ENCODE results near the gene RPS6KA5.
A peak's percentile ranks its signal among the peaks of the same experiment; 100 is the strongest.

The RPS6KA5 gene

DNA sequence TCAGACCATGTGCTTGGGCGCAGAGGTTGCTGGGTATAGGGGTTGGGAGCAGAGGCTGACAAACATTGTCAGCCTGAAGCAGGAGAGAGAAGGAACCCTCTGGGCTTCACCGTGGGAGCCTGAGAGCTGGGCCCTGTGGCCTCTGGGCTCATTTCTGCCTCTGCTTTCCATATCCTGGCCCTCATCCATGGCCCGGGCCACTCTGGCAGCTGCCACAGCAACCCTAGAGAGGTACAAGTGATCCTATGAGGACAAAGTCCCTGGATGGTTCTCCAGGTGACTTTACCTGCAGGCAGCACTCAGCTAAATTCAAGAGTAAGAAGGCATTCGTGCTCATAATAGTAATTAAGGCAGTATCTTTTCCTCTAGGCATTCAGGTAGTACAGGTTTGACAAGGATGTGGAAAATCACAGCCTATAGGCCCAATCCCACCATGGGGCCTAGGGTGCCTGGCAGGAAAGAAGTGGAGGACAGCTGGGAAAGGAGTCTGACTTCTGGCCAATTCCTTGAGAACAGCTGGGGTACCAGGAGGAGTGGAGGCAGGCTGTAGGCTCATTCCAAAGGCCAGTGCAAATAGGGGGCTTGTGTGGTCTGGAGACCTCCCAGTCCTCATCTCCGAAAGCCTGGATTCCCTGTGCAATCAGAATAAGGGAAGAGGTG is 240.6 kb downstream of the RPS6KA5 start:
- DNase-seq (ENCODE audit: insufficient read length, low spot score) = no peak
- FAIRE-seq = no peak
- TF ChIP-seq SPI1 (IDR thresholded peaks at IDR 0.05; ENCODE audit: low read depth, low read length) (no peak), POLR2AphosphoS5 (IDR thresholded peaks at IDR 0.05; ENCODE audit: low read depth, low read length) (no peak), POLR2A (IDR thresholded peaks at IDR 0.05; ENCODE audit: low read depth, low read length) (no peak), POU2F2 (IDR thresholded peaks at IDR 0.05; ENCODE audit: low read depth, low read length) (no peak), PAX5 (IDR thresholded peaks at IDR 0.05; ENCODE audit: insufficient read depth, low read length, severe bottlenecking) (no peak)

GRCh38 chr14:90818715-90819114 is 241.7 kb downstream of the RPS6KA5 start:
- DNase-seq (ENCODE audit: insufficient read length, low spot score) (no peak), FAIRE-seq (no peak)
- TF ChIP-seq PAX5 (IDR thresholded peaks at IDR 0.05; ENCODE audit: insufficient read depth, low read length, severe bottlenecking) (no peak), POU2F2 (IDR thresholded peaks at IDR 0.05; ENCODE audit: low read depth, low read length) (no peak), SPI1 (IDR thresholded peaks at IDR 0.05; ENCODE audit: low read depth, low read length) (no peak), POLR2AphosphoS5 (IDR thresholded peaks at IDR 0.05; ENCODE audit: low read depth, low read length) (no peak), POLR2A (IDR thresholded peaks at IDR 0.05; ENCODE audit: low read depth, low read length) (no peak), TAF1 (IDR thresholded peaks at IDR 0.05; ENCODE audit: low read depth, low read length) (no peak)

- no peak for DNase-seq (ENCODE audit: insufficient read length, low spot score)
- TF ChIP-seq PAX5 (IDR thresholded peaks at IDR 0.05; ENCODE audit: insufficient read depth, low read length, severe bottlenecking) (no peak), POLR2A (IDR thresholded peaks at IDR 0.05; ENCODE audit: low read depth, low read length) (no peak), SPI1 (IDR thresholded peaks at IDR 0.05; ENCODE audit: low read depth, low read length) (no peak), POU2F2 (IDR thresholded peaks at IDR 0.05; ENCODE audit: low read depth, low read length) (no peak), POLR2AphosphoS5 (IDR thresholded peaks at IDR 0.05; ENCODE audit: low read depth, low read length) (no peak), TAF1 (IDR thresholded peaks at IDR 0.05; ENCODE audit: low read depth, low read length) (no peak)
- FAIRE-seq = no peak
These were observed 243.6 kb downstream of the RPS6KA5 start for GRCh38 chr14:90816681-90817436.

DNA sequence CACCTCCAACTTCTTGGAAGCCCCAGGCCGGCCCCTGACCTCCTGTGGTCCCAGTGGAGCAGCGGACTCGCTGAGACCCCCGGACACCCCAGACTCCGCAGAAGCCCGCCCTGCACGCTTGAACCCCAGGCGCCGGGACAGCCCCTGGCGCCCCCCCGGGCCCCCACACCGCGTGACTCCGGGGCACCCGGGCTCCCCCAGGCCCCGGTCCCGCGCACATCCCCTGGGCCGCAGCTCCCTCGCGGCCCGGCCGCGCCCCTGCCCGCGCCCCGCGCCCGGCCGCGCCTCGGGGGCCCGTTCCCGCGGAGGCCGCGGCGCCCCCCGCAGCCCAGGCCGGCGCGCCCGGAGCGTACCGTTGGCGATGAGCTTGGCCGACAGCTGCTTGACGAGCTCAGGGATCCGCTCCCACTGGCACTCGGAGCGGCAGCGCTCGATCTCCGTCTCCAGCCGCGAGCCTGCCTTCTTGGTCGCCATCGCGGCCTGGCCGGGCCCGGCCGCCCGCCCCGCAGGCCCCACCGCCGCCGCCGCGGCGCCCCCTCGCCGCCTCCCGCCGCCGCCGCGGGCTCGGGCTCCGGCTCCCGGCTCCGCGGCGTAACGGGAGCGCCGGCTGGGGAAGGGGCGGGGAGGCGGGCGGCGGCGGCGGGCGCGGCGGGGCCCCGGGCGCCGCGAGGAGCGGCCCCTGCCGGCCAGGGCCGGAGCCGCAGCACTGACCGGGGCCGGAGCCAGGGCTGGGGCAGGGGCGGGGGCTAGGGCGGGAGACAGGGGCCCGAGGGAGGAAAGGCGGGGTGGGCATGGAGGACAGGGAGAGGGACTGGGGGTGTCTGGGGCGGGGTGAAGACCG is 244.4 kb downstream of the RPS6KA5 start, which contains the start of gene TTC7B:
TTC7B (minus strand) TSS at position 609 of the 841 bp plus-strand sequence; CDS start at position 474, 135 bp downstream.
- TF ChIP-seq SPI1 (IDR thresholded peaks at IDR 0.05; ENCODE audit: low read depth, low read length) (no peak), POU2F2 (IDR thresholded peaks at IDR 0.05; ENCODE audit: low read depth, low read length) (no peak), TAF1 (IDR thresholded peaks at IDR 0.05; ENCODE audit: low read depth, low read length) (no peak), PAX5 (IDR thresholded peaks at IDR 0.05; ENCODE audit: insufficient read depth, low read length, severe bottlenecking) (no peak), POLR2AphosphoS5 (IDR thresholded peaks at IDR 0.05; ENCODE audit: low read depth, low read length) (no peak), POLR2A (IDR thresholded peaks at IDR 0.05; ENCODE audit: low read depth, low read length) (no peak)
- DNase-seq (ENCODE audit: insufficient read length, low spot score) = peak; percentile 80
- FAIRE-seq = no peak

DNA sequence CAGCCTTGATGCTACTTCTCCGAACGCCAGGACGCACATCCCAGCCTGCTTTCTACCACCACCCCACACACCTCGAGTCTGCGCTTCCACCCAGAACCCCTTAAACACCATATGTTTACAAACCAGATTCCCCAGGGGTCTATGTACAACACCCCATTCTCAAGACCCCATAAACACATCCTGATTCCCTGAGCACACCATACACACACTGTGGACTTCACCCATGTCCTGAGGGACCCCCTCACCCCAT is 244.9 kb downstream of the RPS6KA5 start:
- FAIRE-seq (no peak), DNase-seq (ENCODE audit: insufficient read length, low spot score) (no peak)
- no peak for TF ChIP-seq PAX5 (IDR thresholded peaks at IDR 0.05; ENCODE audit: insufficient read depth, low read length, severe bottlenecking)

DNA sequence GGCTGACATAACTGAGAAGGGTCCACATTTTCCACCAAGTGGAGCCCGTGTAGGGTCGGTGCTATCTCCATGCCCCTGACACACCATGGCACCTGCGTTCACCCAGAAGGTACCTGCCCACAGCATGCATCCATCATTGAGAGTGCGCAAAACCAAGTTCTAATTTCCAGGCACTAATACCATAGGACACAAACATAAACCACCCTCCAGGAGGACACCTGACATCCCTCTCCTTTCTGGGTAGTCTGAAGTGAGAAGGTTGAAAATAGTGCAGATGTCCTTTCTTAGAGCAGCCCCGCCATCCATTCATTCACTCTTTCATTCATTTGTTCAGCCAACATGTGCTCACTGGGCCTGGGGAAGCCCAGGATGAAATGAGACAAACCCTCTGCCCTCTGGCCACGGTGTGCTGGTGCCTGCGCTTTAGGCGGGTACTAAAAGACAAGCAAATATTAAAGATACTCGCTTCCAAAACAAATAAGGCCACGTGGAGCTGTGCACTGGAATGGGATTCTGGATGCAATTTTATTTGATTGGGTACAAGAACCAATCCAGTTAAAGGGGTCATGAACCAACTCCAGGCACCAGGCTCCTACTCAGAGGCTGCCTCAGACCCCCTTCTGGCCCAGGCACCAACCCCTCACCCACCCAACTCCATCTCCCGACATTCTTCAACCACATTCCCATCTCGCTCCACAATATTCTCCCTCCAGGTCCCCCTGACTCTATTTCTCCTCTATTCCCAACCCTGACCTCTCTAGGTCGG is 245.5 kb downstream of the RPS6KA5 start:
- DNase-seq (ENCODE audit: insufficient read length, low spot score) (no peak), FAIRE-seq (no peak)
- TF ChIP-seq POU2F2 (IDR thresholded peaks at IDR 0.05; ENCODE audit: low read depth, low read length) (no peak), PAX5 (IDR thresholded peaks at IDR 0.05; ENCODE audit: insufficient read depth, low read length, severe bottlenecking) (no peak)

DNA sequence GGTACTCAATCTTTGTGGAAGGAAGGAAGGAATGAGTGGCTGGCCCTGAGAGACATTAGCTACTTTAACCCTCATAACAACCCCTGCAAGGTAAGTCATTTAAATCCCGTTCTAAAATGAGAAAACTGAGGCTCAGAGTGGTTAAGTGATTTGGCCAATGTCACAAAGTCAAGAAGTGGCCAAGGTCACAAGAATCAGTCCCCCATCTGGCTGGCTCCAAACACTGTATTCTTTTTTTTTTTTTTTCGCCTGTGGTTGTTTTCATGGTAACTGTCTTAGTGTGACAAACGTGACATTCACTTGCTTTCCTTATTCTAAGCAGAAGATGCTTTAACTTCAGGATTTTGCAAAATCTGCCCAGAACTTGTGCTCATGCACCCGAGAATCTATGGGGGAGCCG is 247.0 kb downstream of the RPS6KA5 start:
- TF ChIP-seq TAF1 (IDR thresholded peaks at IDR 0.05; ENCODE audit: low read depth, low read length) (no peak), SPI1 (IDR thresholded peaks at IDR 0.05; ENCODE audit: low read depth, low read length) (no peak), PAX5 (IDR thresholded peaks at IDR 0.05; ENCODE audit: insufficient read depth, low read length, severe bottlenecking) (no peak), POLR2AphosphoS5 (IDR thresholded peaks at IDR 0.05; ENCODE audit: low read depth, low read length) (no peak), POLR2A (IDR thresholded peaks at IDR 0.05; ENCODE audit: low read depth, low read length) (no peak), POU2F2 (IDR thresholded peaks at IDR 0.05; ENCODE audit: low read depth, low read length) (no peak)
- DNase-seq (ENCODE audit: insufficient read length, low spot score) (no peak), FAIRE-seq (no peak)

- TF ChIP-seq SPI1 (IDR thresholded peaks at IDR 0.05; ENCODE audit: low read depth, low read length) = no peak
- TF ChIP-seq POU2F2 (IDR thresholded peaks at IDR 0.05; ENCODE audit: low read depth, low read length) = no peak
- no peak for TF ChIP-seq POLR2AphosphoS5 (IDR thresholded peaks at IDR 0.05; ENCODE audit: low read depth, low read length)
- TF ChIP-seq PAX5 (IDR thresholded peaks at IDR 0.05; ENCODE audit: insufficient read depth, low read length, severe bottlenecking) = no peak
- no peak for TF ChIP-seq TAF1 (IDR thresholded peaks at IDR 0.05; ENCODE audit: low read depth, low read length)
- TF ChIP-seq POLR2A (IDR thresholded peaks at IDR 0.05; ENCODE audit: low read depth, low read length) = no peak
- DNase-seq (ENCODE audit: insufficient read length, low spot score) (no peak), FAIRE-seq (no peak)
These were observed 248.3 kb downstream of the RPS6KA5 start for GRCh38 chr14:90812109-90812508.

GRCh38 chr14:90811641-90812040 is 248.8 kb downstream of the RPS6KA5 start:
- DNase-seq (ENCODE audit: insufficient read length, low spot score) = no peak
- FAIRE-seq = no peak
- TF ChIP-seq PAX5 (IDR thresholded peaks at IDR 0.05; ENCODE audit: insufficient read depth, low read length, severe bottlenecking) (no peak), TAF1 (IDR thresholded peaks at IDR 0.05; ENCODE audit: low read depth, low read length) (no peak), POU2F2 (IDR thresholded peaks at IDR 0.05; ENCODE audit: low read depth, low read length) (no peak), POLR2A (IDR thresholded peaks at IDR 0.05; ENCODE audit: low read depth, low read length) (no peak), POLR2AphosphoS5 (IDR thresholded peaks at IDR 0.05; ENCODE audit: low read depth, low read length) (no peak), SPI1 (IDR thresholded peaks at IDR 0.05; ENCODE audit: low read depth, low read length) (no peak)
